Muscle of leg (tissue), 11 donors: ENCODE measurements around the gene SSNA1. TPM values are rescaled to one million over a fixed set of nuclear protein-coding genes. Genes with fewer than 3 reads are reported as not detected.

Experiments
- DNase-seq: peaks from one replicate; pipeline ENCODE4 v3.0.0; 2013
- H3K27ac ChIP-seq: one replicate; pipeline ENCODE4 v1.5.1; 2013; ENCODE audit warnings: mild to moderate bottlenecking, low read length, control low read depth
- H3K27me3 ChIP-seq: one replicate; pipeline ENCODE4 v1.6.1; 2013; ENCODE audit warnings: low read length; ENCODE audit not compliant: control insufficient read depth, insufficient read depth
- H3K36me3 ChIP-seq: one replicate; pipeline ENCODE4 v1.6.1; 2013; ENCODE audit warnings: low read length; ENCODE audit not compliant: control insufficient read depth, insufficient read depth
- H3K4me1 ChIP-seq: one replicate; pipeline ENCODE4 v1.6.1; 2013; ENCODE audit warnings: low read length; ENCODE audit not compliant: control insufficient read depth, insufficient read depth
- H3K4me3 ChIP-seq: one replicate; pipeline ENCODE4 v1.5.1; 2013; ENCODE audit warnings: low read length, control low read depth
- H3K9me3 ChIP-seq: replicated peaks from 2 replicates; pipeline ENCODE4 v1.6.1; 2013; ENCODE audit warnings: low read depth, low read length; ENCODE audit not compliant: control insufficient read depth
- WGBS: methylation state at CpG from one replicate; pipeline ENCODE4 v1.1.5; 2013; ENCODE audit warnings: missing lambda C conversion rate; ENCODE audit not compliant: insufficient coverage; 5-methylcytosine and 5-hydroxymethylcytosine counted together
- polyA plus RNA-seq, 8 donors: library from polyadenylated mRNA; unstranded; fragments of 120-200 nt; gene quantifications; one replicate each; pipeline versions ENCODE4 v1.2.1 to v1.2.3, GENCODE V29; 2013; ENCODE audit warnings: inconsistent platforms in 1 of 8, low replicate concordance in 1 of 8; ENCODE audit not compliant: insufficient read length in 8 of 8, insufficient read depth in 1 of 8
- total RNA-seq: library from RNA; stranded (reverse); fragments of 120-200 nt; gene quantifications from one replicate; pipeline ENCODE4 v1.2.4, GENCODE V29; 2013

SSNA1 gene
- total and polyA plus RNA-seq, 9 donors = 52.9 to 71.5 (median 67.7) TPM

DNA sequence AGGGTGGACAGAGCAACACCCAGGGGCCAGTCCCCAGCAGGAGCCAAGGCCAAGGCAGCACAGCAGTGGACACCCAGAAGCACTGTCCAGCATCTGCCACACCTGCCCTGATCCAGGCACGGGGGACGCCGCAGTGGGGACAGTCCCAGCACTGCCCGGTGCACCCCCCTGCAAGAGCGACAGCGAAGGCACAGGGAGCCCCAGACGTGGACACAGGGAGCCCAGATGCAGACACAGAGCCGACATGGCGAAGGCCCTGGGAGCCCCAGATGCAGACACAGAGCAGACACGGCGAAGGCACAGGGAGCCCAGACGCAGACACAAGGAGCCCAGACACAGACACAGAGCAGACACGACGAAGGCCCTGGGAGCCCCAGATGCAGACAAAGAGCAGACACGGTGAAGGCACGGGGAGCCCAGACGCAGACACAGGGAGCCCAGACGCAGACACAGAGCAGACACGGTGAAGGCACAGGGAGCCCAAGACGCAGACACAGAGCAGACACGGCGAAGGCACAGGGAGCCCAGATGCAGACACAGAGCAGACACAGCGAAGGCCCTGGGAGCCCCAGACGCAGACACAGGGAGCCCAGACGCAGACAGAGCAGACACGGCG, 4.4 kb upstream of the SSNA1 start:
- WGBS = 92% methylated on average over 27 of the region's 27 CpGs
- Histone ChIP-seq H3K9me3 (no peaks in the 10 kb centered on the region), H3K36me3 (peaks cover 78% of the 10 kb centered on the region), H3K27ac (no peak overlapping the region), H3K27me3 (no peaks in the 10 kb centered on the region), H3K4me1 (peaks cover 23% of the 10 kb centered on the region), H3K4me3 (no peak overlapping the region)
- no peak for DNase-seq

- 90% methylated on average over 47 of the region's 48 CpGs for WGBS
Measured at GRCh38 chr9:137184881-137185660, 3.4 kb upstream of the SSNA1 start.

DNA sequence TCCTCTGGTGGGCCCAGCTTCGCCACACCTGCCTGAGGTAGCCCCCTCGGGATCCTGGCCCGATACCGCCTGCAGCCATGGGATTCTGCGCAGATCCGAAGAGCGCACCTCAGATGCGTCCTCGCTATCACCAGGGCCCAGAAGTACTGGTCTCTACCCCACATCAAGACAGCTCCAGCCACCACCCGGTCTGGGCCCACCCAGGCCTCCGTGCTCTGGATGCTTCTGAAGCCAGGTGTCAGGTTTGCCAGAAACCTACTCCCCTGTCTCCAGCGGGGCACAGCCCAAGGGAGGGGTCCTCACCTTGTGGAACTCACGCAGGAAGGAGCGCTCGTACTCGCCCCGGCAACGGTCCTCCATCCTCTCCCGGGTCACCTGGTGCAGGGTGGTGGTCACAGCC, 2.6 kb upstream of the SSNA1 start:
- H3K9me3 ChIP-seq = no peaks in the 10 kb centered on the region
- no peaks in the 10 kb centered on the region for H3K27me3 ChIP-seq
- no peak overlapping the region for H3K4me3 ChIP-seq
- 92% methylated on average over 17 of the region's 19 CpGs for WGBS
- H3K27ac ChIP-seq = no peak overlapping the region
- peaks cover 41% of the 10 kb centered on the region for H3K4me1 ChIP-seq
- no peak for DNase-seq
- H3K36me3 ChIP-seq = peaks cover 74% of the 10 kb centered on the region

More at GRCh38 chr9:137184881-137185660, 3.4 kb upstream of the SSNA1 start:
- peaks cover 32% of the 10 kb centered on the region for H3K4me1 ChIP-seq
- no peak overlapping the region for H3K4me3 ChIP-seq
- H3K9me3 ChIP-seq = no peaks in the 10 kb centered on the region
- DNase-seq = no peak
- H3K27me3 ChIP-seq = no peaks in the 10 kb centered on the region
- no peak overlapping the region for H3K27ac ChIP-seq
- H3K36me3 ChIP-seq = peaks cover 74% of the 10 kb centered on the region

DNA sequence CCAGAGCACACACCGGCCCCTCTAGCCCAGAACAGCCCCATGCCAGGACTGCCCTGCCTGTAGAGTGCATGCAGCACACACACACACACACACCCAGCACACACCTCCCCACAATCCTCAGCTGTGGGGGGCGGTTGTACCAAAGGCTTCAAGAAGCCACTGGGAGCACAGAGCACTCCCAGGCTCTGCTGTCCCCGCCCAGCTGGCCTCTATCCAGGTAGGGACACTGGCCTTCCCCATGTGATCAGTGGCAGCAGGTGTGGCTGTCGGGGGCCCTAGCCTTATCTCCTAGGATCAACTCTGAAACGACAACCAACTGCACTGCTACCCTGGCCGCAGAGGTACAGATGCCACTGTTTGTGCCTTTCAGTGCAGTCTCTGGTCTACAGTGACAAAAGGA, 2.1 kb upstream of the SSNA1 start:
- no peak overlapping the region for H3K4me3 ChIP-seq

GRCh38 chr9:137187386-137187785, 1.1 kb upstream of the SSNA1 start:
- WGBS = 87% methylated on average over 13 of the region's 15 CpGs
- no peaks in the 10 kb centered on the region for H3K27me3 ChIP-seq
- peak overlapping the region; percentile 99 for H3K4me3 ChIP-seq
- no peaks in the 10 kb centered on the region for H3K9me3 ChIP-seq
- H3K27ac ChIP-seq = no peak overlapping the region
- peaks cover 75% of the 10 kb centered on the region for H3K36me3 ChIP-seq
- DNase-seq = no peak
- H3K4me1 ChIP-seq = peaks cover 47% of the 10 kb centered on the region

More for the DNA sequence above, 2.1 kb upstream of the SSNA1 start:
- Histone ChIP-seq H3K4me1 (peaks cover 46% of the 10 kb centered on the region), H3K27me3 (no peaks in the 10 kb centered on the region), H3K9me3 (no peaks in the 10 kb centered on the region), H3K36me3 (peaks cover 74% of the 10 kb centered on the region), H3K27ac (no peak overlapping the region)
- WGBS = 86% methylated on average over 4 of the region's 6 CpGs
- DNase-seq = no peak

DNA sequence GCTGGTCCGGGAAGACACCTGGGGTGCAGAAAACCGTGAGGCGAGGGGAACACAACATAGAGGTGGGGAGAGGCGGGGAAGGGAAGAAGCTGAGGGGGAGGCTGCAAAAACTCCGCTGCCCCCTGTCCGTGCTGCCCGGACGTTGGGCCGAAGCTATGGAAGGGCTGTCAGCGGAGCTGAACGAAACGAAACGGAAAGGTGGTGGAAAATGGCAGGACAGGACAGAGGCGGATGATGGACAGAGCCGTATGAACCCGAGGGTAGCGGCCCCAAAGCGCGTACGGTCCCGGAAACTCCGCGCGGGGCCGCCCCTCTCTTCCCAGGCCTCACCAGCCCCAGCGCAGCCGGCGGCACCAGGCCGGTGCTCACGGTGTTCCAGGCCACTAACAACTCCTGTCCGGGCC, 388 bp upstream of the SSNA1 start:
- under 1% methylated on average over 25 of the region's 31 CpGs for WGBS
- Histone ChIP-seq H3K9me3 (no peaks in the 10 kb centered on the region), H3K36me3 (peaks cover 73% of the 10 kb centered on the region), H3K4me1 (peaks cover 47% of the 10 kb centered on the region), H3K4me3 (peak overlapping the region; percentile 99), H3K27ac (peak overlapping the region; percentile 77), H3K27me3 (no peaks in the 10 kb centered on the region)
- no peak for DNase-seq

DNA sequence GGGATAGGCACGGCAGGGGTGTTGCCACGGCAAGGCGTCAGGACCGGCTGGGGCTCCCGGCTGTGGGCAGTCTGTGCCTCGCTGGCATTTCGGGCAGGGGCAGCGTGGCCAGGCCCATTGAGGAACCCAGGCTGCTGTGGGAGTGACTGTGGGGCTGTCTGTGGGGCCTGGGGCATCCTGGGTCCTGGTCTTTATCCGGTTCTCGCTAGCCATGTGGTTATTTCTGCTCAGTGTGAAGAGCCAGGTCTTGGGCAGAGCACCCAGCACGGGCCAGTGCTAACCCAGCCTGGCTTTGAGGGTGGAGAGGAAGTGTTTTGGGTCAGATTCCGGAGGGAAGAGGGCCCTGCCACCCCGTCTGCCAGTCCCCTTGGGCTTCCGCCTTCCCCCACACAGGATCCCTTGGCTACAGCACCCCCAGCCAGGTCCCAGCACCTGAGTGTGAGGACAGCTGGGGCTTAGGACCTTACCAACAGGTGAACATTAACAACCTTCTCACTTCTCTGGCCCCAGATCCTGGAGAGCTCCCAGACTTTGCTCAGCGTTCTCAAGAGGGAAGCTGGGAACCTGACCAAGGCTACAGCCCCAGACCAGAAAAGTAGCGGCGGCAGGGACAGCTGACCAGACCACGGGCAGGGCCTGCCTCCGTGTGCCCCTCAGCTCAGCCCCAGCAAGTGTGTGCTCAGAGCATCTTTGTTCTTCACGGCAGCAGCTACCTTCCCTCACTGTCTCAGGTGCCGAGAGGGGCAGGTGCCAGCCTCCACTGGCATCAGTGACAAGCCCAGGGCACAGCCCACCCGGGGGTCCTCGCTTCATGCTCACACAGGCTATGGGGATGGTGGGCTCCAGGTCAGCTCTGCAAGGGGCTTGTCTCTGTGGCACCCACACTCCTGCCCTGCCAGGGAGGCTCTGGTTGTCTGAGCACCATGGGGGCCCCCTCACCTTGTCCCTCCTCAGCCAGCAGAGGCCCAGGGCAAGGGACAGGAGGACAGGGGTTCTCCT, 1.1 kb downstream of the SSNA1 start:
- Histone ChIP-seq H3K27me3 (no peaks in the 10 kb centered on the region), H3K27ac (peak overlapping the region; percentile 85), H3K36me3 (peaks cover 58% of the 10 kb centered on the region), H3K4me1 (peaks cover 52% of the 10 kb centered on the region), H3K9me3 (no peaks in the 10 kb centered on the region), H3K4me3 (peak overlapping the region; percentile 99)
- whole genome bisulfite sequencing = 35% methylated on average over 22 of the region's 23 CpGs
- no peak for DNase-seq

GRCh38 chr9:137190315-137190856, 1.9 kb downstream of the SSNA1 start:
- H3K9me3 ChIP-seq = no peaks in the 10 kb centered on the region
- DNase-seq = no peak
- peak overlapping the region; percentile 85 for H3K27ac ChIP-seq
- WGBS = 56% methylated on average over 7 of the region's 9 CpGs
- H3K4me1 ChIP-seq = peaks cover 56% of the 10 kb centered on the region
- H3K36me3 ChIP-seq = peaks cover 50% of the 10 kb centered on the region
- H3K4me3 ChIP-seq = no peak overlapping the region
- no peaks in the 10 kb centered on the region for H3K27me3 ChIP-seq

- 61% methylated on average over 3 of the region's 3 CpGs for WGBS
Measured at GRCh38 chr9:137191245-137191644, 2.8 kb downstream of the SSNA1 start.

More at GRCh38 chr9:137191245-137191644, 2.8 kb downstream of the SSNA1 start:
- Histone ChIP-seq H3K27me3 (no peaks in the 10 kb centered on the region), H3K27ac (no peak overlapping the region), H3K9me3 (no peaks in the 10 kb centered on the region), H3K36me3 (peaks cover 42% of the 10 kb centered on the region), H3K4me1 (peaks cover 55% of the 10 kb centered on the region), H3K4me3 (no peak overlapping the region)
- no peak for DNase-seq
